WTC11 (cell line): ENCODE measurements around the gene CADM2.

ENCODE experiments used
- CTCF ChIP-seq: fragments of 200-600 bp; IDR thresholded peaks from 2 replicates; pipeline ENCODE4 v1.8.0; 2022; ENCODE audit warnings: antibody characterized with exemption
- IRF1 ChIP-seq: sonication (generic); formaldehyde crosslinking; IDR thresholded peaks from 2 replicates; pipeline ENCODE4 v1.8.0; 2023; ENCODE audit warnings: missing genetic modification reagents
- TCF7 ChIP-seq: sonication (generic); formaldehyde crosslinking; IDR thresholded peaks from 2 replicates; pipeline ENCODE4 v1.8.0; 2022; ENCODE audit warnings: mild to moderate bottlenecking, low read depth, missing genetic modification reagents, moderate library complexity

- no peak for TF ChIP-seq CTCF
- TF ChIP-seq IRF1 (CRISPR knock-in tag), result no peak
- TF ChIP-seq TCF7 (CRISPR knock-in tag), result no peak
Measured at GRCh38 chr3:85783291-85783690, 824.5 kb downstream of the CADM2 start.
